Hematopoietic multipotent progenitor cell treated with erythropoietin and hydrocortisone succinate and interleukin-3 and kit ligand, for 4 days (in vitro differentiated cells): ENCODE results near the gene RARRES1.
A peak's percentile ranks its signal among the peaks of the same experiment; 100 is the strongest.

Source experiments
- DNase-seq: peaks from one replicate; pipeline ENCODE4 v3.0.0-alpha.2; 2015

The RARRES1 gene

GRCh38 chr3:158683230-158683962, 48.9 kb downstream of the RARRES1 start:
- DNase-seq, result no peak

GRCh38 chr3:158680861-158681260, 51.4 kb downstream of the RARRES1 start:
- no peak for DNase-seq

DNA sequence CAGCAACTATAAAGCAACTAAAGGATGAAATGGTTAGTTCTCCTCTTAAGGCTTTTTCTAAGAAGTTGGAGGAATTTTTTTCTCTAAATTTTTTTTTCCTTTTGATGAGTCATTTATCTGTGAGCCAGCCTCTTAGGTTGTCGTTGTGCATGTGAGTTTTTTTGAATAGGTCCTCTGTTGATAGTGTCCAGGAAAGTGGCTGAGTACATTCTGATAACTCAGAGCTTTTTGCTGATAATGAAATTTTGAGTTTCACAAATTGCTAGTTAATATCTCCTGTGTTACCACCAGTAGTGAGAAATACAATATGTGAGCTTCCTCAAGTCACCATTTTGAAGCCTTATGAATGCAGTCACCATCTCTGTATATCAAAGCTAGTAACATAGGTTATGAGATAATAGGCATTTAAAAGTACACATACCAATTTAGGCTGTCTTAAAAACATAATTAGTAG, 52.7 kb downstream of the RARRES1 start:
- peak; percentile 93 for DNase-seq

DNA sequence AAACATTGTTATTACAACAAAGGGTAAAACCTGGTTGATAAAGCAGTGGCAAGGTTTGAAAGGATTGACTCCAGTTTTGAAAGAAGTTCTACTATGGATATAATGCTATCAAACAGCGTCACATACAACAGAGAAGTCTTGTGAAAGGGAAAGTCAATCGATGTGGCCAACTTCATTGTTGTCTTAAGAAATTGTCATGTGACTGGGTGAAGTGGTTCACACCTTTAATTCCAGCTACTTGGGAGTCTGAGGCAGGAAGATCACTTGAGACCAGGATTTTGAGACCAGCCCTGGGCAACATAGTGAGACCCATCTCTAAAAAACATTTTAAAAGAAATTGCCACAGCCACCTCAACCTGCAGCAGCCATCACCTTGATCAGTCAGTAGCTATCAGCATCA, 53.6 kb downstream of the RARRES1 start:
- no peak for DNase-seq

DNA sequence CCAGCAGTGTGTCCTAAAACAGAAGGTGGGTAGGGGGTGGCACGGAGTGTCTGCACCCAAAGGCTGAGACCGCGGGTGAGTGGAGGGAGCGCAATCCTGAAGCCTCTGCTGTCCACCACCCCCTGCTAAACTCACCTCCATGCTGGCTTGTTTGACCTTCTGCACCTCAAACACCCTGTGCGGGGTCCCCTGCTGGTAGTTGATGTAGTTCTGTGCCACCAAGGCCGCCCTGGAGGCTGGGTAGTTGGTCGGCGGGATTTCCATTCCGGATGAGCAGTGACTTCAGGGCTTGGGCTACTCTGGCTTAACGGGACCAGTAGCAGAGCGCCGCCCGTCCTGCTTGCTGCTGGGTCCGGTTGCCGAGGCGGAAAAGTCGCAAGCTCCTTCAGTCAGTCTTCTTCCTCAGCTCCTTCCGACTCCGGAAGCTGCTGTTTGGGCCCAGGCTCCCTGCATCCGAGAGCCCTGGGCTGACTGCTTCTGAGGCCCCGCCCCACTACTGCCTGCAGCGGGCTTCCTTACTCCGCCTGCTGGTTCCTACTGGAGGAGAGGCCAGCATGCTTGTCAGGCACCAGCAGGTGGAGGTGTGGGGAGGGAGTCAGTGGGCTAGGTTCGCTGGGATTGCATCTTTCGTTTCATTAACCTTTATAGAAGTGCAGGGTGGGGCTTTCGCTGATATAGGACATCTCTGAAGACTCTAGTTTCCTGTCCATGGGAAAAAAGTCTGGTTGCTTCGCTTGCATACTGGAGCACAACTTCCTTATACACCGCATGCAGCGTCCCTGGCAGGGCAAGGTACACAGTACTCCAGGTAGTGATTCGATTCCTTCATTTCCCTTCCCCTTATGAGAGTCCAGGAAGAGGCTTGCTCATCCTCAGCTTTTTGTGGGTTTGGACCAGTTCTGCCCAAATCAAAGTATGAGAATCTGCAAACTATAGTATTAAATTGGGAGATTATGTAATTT, 59.8 kb downstream of the RARRES1 start, which contains the start of gene LXN:
LXN (minus strand) TSS at position 434 of the 962 bp plus-strand sequence; CDS start at position 264, 170 bp downstream.
- peak; percentile 97 for DNase-seq

- DNase-seq, result peak; percentile 44
Measured at GRCh38 chr3:158671821-158672214, 60.4 kb downstream of the RARRES1 start.

GRCh38 chr3:158668506-158668905, 63.8 kb downstream of the RARRES1 start:
- DNase-seq, result no peak

- DNase-seq, result no peak
Measured at GRCh38 chr3:158666416-158666815, 65.8 kb downstream of the RARRES1 start.

DNA sequence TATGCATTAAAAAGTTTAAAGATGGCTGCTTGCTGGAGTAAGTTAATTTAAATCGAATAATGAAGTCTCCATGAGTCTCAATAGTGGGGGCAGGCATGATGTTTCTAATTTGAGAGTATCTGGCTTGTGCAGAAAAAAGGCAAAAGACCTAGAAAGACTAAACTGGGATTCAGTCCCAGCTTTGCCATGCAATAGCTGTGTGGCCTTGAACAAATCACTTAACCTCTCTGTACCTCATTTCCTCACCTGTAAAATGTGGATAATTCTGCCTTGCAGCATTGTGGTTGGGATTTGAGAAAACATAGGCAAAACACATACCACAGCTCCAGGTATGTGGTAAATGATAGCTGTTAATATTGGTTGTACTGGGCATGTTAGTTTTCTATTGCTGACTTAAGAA, 68.4 kb downstream of the RARRES1 start:
- no peak for DNase-seq

DNA sequence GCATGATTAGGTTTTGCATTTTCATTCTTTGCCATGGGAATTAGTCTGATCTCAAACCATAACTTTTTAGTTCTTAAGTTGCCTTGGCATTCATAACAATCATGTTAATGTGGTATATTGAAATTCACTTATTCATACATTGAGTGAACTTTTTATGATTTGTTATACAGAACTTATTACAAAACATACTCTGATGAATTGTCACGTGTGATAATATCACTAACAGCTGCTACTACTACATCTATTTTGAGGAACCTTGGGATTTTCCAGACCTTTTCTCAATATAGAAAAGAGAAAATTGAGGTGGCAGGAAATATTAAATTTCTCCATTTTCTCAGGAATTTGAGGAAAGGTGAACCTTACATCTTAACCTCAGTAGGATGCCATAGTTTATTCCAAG, 69.0 kb downstream of the RARRES1 start:
- no peak for DNase-seq

DNA sequence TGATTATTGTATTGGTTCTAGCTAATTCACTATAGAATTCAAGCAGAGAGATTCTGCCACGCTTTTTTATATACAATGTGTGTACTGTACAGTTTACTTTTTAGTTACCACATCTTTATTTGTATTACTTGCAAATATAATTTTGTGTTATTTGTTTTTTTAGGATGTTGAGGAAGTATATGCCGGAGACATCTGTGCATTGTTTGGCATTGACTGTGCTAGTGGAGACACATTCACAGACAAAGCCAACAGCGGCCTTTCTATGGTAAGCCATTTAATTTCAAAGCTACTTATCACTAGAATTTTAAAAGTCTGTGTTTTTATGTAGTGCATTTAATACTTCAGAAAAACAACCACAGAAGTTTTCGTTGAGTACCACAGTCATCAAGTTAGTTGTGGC, 71.5 kb downstream of the RARRES1 start:
- DNase-seq, result no peak

DNA sequence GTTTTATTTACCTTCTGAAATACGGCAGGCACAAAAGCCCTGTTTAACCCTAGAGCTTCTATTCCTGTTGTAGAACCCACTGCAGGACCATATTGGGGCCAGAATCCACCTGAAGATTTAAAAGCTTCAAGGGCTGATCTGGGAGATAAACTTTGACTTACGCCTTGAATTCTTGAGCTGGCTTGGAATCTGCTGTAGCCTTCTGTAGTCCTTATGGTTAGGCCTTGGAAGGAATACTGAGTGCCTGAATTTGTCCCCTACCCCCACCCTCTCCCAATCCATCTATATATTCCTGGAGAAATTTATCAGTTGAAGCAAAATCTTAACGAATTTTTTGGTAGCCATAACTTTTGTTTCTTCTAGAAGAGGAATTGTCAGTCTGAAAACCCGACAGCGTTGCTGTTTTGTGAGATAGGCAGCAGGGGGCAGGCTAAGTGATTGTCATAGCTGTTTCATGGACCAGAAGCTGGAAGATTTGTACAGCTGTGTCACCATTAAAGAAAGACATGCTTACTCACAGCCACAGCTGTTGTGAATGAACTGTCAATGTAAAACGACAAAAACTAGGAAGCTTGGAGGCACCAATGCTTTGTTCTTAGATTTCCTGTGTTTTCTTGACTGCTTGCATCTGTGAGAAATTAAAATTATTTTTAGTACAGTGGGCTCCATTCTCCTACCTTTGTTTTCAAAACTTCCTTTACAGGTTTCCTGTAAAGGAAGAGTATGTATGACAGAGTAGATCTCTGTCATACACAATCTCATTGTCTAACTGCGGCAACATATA, 72.6 kb downstream of the RARRES1 start:
- peak; percentile 89 for DNase-seq

- no peak for DNase-seq
Measured at GRCh38 chr3:158658889-158659288, 73.4 kb downstream of the RARRES1 start.

DNA sequence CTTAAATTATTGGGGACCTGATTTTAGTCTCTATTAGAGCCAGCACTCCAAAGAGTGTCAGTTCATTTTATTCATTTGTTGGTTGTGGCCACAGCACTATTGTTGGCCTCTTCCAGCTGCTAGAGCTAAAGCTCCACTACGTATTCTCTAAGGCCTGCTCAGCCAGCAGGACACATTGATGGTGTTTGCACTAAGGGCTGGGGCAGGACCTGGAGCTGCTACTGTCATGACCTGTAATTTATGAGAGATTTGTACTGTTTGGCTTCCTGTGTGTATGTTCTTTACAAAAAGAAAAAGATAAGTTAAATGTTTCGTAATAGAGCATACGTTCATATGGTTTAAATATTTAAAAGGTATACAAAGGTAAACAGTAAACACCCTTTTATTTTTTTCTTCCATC, 79.8 kb downstream of the RARRES1 start:
- no peak for DNase-seq

DNA sequence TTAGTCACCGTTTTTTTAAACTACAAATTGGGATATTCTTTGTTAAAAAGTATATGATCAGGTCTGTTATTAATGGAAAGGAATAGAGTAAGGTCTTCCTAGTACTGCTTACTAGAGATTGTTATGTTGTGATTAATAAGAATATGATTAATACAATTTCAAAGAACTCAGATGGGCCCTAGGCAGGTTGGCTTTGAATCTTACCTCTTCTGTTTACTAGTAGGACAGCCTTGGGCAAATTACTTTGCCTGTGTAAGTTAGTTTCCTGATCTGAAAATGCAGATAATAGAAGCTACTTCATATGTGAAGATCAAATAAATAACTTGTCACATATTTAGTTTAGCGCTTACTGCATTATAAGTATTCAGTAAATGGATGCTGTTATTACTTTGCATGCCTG, 81.1 kb downstream of the RARRES1 start:
- no peak for DNase-seq

DNA sequence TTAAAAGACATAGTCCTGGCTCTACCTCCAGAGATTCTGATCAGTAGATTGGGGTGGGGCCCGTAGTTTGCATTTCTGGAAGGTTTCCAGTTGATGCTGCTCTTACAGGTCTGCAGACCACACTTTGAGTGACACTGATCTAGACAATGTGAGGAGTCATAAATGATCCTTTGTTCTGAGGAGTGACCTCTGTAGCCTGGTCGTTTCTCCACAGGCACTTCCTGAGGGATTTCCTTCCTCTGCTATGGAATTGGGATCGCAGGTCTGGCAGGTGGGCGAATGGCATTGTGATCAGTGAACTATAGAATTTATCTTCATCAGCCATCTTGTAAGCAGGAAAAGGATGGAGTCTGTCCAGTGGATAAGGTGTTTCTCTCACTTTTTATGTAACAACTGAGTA, 82.5 kb downstream of the RARRES1 start:
- no peak for DNase-seq
